ENCODE data around the gene ETF1. TPM values are rescaled to one million over a fixed set of nuclear protein-coding genes. Genes with fewer than 3 reads are reported as not detected.

The ETF1 gene
- total RNA-seq, 1 experiment from 2014 or later, result 188 TPM

DNA sequence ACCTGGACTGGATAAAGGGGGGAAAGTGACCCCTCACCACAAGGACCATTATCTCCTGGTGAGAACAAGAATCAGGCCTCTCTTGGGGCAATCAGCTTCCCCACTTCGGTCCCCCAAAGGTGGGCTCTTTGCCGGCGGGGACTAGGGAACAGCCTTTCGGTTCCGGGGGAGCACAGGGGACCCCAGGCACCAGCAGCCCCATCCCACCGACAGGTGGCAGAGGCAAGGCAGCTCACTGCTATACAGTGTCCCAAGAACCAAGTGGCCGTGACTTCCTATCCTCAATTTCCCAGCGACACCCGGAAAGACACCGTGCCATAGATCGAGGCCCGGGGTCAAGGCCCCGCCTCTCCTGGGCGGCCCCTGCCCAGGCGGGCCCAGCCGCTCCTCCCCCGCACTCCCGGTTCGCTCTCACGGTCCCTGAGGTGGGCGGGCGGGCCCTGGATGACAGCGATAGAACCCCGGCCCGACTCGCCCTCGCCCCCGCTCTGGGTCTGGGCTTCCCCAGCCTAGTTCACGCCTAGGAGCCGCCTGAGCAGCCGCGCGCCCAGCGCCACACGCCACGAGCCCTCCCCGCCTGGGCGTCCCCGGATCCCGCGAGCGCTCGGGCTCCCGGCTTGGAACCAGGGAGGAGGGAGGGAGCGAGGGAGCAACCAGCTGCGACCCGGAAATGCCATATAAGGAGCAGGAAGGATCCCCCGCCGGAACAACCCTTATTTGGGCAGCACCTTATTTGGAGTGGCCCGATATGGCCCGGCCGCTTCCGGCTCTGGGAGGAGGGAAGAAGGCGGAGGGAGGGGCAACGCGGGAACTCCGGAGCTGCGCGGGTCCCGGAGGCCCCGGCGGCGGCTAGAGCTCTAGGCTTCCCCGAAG, 78.4 kb downstream of the ETF1 start:
- peak; percentile 97 for DNase-seq (ENCODE audit: low read depth)

DNA sequence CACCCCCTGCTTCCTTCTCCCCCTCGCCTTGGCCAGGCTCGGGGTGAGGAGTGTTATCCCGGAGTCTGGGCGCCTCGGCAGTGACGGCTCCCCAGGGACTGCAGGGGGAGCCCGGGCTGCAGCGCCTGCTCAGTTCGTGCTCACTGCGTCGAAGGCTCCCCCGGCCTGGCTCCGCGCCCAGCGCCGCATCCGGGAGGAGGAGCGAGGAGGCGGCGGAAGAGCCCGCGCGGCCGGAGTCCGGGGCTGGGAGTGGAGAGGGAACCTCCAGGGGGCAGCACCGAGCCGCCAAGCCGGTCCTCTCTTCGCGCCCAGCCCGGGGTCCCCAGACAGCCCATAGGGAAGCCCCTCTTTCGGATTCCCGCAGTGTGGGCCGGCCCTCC, 79.0 kb downstream of the ETF1 start:
- peak; percentile 95 for DNase-seq (ENCODE audit: low read depth)

DNA sequence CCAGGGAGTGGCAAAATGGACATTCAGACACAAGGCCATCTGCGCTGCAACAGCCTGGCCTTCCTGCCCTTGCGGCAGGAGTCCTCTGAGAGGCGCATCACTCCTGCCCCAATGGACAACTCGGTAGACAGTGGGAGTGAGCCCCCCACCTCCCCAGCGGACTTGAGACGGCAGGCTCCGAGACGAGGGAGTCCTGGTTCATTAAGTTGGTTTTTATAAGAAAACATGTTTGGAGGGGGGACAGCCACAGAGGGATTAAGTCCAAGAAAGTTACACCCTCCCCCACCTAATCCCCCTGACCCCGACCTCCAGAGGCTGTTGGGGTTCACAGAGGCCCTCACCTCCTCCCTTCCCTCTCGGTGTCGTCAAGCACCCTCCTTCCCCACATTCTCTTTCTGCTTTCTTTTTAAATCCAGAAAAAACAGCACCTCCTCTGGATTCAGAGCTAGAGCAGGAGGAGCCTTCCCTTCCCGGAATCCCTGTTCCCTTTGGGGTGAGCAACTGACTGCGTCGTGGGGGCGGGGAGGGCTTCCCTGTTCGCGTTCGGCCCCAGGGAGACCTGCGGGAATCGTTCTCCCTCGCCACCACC, 79.5 kb downstream of the ETF1 start:
- no peak for DNase-seq (ENCODE audit: low read depth)

DNA sequence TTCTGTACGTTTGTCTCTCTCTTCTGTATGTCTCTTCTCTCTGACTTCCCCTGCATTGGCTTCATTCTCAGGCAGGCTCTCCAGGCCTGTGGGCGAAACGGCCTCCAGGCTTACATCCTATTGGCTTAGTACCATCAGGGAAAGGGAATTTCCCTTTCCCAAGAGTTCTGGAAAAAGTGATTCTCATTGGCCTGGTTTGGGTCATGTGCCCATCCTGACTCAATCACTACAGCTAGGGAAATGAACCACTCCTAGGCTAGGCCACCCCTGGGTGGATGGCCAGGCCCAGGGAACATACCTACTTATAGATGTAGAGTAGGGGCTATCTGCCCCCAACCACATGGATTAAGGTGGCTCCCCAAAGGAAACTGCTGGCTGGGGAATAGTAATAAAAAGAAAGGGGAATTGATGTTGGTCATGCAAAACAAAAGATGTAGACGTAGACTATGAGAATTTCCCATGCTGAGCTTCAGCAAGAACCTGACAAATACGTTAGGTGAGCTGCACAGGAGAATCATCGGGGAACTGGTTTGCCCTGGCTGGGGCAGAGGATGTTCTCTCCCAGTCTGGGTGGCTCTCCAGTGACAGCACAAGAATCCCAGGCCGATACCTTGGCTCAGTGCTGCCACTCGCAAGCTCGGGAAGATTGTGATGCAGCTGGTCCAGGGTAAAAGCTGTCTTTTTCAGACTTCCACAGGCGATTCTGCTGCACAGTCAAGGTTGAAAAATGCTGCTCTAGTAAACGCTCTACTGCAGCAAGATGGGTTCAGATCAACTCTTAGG, 81.5 kb downstream of the ETF1 start:
- peak; percentile 75 for DNase-seq (ENCODE audit: low read depth)

DNA sequence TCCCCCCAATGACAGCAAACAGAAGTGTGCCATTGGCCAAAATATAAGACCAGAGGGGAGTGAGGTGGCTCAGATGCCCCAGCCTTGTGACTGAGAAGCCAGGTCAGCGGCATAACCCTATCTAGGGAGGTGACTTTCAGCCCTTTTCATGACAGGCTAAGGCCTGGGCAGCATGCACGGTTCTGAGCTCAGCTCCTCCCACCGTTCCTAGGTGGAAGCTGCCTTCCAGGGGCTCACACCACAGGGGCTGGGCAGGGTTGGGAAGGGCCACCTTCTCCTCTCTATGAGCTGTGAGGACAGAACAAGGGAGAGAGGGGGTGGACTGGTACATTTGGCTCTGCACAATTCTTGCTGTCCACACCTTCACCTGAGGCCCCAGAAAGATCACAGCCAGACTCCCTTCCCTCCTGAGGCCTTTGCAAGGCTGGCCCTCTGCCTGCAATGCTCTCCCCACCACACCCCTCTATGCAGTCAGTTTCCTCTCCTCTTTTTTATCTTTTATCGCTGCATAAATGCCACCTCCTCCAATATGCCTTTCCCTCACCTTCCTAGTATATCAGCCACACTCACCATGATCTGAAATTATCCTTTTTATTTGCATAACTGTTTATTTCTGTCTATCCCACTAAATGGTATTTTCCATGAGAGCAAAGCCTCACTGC, 82.9 kb downstream of the ETF1 start:
- DNase-seq (ENCODE audit: low read depth), result no peak

DNA sequence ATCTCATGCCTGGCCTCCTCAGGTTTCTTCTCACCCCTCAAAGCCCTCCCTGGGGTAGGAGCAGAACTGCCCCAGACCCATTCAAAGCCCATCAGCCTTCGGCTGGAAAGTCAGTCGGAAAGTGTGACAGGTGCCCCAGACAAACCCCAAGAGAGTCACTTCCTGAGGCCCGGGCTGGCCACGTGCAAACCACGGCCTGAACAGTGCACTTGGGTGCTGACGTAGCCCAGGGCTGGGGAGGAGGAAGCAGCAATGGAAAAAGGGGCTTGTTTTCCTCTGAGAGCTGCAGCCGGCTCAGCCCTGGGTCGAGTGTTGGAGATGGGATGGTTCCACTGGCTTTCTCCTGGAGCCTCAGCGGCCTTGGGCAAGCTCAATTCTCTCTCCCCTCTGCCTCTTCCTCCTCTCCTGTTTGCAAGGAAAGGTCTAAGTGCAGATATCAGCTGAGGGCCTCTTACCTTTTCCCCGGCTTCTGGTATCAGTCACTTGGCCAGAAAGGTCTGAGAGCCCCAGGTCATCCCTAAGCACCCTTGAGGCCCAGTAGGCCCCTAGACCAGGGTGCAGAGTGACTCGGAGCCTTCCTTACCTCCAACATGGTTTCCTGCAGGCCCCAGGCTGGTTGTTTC, 83.6 kb downstream of the ETF1 start:
- DNase-seq (ENCODE audit: low read depth), result no peak

DNA sequence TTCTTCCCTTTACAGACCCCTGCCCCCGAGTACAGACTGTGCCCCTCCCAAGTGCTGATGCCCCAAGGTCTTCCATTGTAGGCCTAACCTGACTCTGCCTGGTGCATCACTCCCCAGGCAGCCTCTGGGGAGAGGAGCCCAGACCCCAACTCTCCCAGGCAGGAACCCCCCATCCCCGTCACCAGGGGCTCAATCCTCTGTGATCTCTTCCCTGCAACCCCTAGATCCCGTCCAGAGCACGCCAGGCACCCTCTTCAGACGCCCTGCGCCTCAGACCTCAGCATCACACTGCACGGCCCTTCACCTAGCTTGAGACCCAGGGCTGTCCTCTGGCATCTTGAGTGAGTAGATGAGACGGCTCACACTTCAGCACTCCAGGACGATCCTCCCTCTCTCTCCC, 84.2 kb downstream of the ETF1 start:
- no peak for DNase-seq (ENCODE audit: low read depth)

DNA sequence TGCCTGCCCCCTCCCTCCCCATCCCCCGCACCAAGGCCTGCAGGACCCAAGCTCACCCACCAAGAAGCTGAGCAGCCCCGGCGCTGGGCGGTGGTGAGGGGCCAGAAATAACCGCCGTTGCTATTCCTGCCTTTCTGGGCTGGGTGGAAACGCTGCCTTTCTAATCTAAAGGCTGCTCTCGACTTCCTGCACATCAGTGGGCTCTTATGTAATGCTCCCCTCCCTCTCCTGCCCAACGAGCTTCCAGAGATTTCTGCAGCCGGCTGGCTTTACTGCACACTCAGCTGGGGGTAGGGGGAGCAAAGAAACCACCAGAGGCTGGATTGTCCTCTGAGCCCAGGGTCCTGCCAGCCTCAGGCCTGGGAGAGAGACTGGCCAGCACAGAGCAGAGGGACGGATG, 84.7 kb downstream of the ETF1 start:
- DNase-seq (ENCODE audit: low read depth), result no peak

DNA sequence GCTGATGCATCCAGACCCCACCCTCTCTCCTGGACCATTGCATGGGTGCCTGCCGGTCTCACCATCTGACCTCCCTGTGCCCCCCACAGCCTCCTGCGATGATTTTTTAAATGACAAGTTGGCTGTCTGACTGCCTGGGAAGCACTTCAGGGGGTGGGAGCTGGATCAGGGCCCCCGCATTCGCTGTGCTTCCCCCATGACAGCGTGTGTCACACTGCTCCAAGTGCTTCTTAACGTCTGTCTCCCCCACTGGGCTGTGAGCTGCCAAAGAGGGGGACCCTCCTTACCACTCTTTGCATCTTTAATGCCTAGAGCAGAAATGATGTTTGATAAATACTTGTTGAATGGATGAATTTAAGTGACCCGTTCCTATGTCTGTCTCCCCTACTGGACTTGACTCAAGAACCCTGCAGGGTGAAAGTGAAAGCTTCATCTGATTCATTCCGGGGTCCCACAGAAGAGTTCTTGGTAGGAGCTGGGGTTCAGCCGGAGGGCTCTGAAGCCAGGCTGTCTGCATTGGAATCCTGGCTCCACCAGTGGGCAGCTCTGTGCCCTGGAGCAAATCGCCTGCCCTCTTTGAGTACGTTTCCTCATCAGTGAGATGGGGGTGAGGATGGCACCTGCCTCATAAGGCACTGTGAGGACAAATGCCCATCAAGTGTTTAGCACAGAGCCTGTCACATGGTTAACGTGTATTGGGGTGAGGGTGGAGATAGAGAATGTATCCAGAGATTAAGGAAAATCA, 85.3 kb downstream of the ETF1 start:
- DNase-seq (ENCODE audit: low read depth), result no peak

Small RNA genes lying within 50 kb of the gene (small RNA-seq; reads per million reads assigned to genes)
- 443 reads per million, percentile 98 among the genes with 10 or more reads in this experiment for gene RF00154
- gene SNORD63, result 1,131 reads per million, percentile 99 among the genes with 10 or more reads in this experiment

Other genes starting within 250 kb of the ETF1 start
- gene CDC25C, start 211.4 kb downstream of the ETF1 start, total RNA-seq (2014; rRNA removed; shearing (Covaris generic)), result 14.0 and 15.5 TPM in 2 replicates
- 52.9 and 58.0 TPM in 2 replicates for gene FAM53C, start 205.0 kb downstream of the ETF1 start, total RNA-seq (2014; rRNA removed; shearing (Covaris generic))
- 37.4 and 39.7 TPM in 2 replicates for gene KDM3B, start 190.6 kb downstream of the ETF1 start, total RNA-seq (2014; rRNA removed; shearing (Covaris generic))
- gene REEP2, start 104.2 kb downstream of the ETF1 start, total RNA-seq (2014; rRNA removed; shearing (Covaris generic)), result 1.6 and 2.6 TPM in 2 replicates
- 0.60 and 0.64 TPM in 2 replicates for gene EGR1, start 77.8 kb downstream of the ETF1 start, total RNA-seq (2014; rRNA removed; shearing (Covaris generic))
- 469 and 486 TPM in 2 replicates for gene HSPA9, start 32.2 kb upstream of the ETF1 start, total RNA-seq (2014; rRNA removed; shearing (Covaris generic))
- gene CTNNA1, start 210.2 kb upstream of the ETF1 start, total RNA-seq (2014; rRNA removed; shearing (Covaris generic)), result 240 and 246 TPM in 2 replicates